WTC11 (cell line): ENCODE results near the gene RAMP1. TPM values are rescaled to one million over a fixed set of nuclear protein-coding genes. Genes with fewer than 3 reads are reported as not detected.

Experiments
- ATAC-seq: fragments of 200-7000 bp; cut with Tn5 transposase; 2 replicates; pipeline ENCODE4 v1.10.0; 2021; ENCODE audit warnings: mild to moderate bottlenecking, moderate library complexity
- CTCF ChIA-PET: fragments of 300-600 bp; sonication (Branson Sonifier 250); formaldehyde crosslinking; loops from one replicate; lab custom pipeline; 2021; ENCODE audit warnings: antibody characterized with exemption; lab: Charles Lee
- POLR2A ChIA-PET: fragments of 350-600 bp; sonication (Branson Sonifier 250); formaldehyde crosslinking; loops from one replicate; lab custom pipeline; 2021; ENCODE audit warnings: antibody characterized with exemption; lab: Charles Lee
- DNase-seq: peaks from one replicate; pipeline ENCODE4 v3.0.0; 2021; ENCODE audit warnings: low spot score
- H3K27ac Mint-ChIP-seq: 2 replicates; pipeline ENCODE4 v1.8.0; 2021; ENCODE audit warnings: mixed read lengths
- H3K27me3 Mint-ChIP-seq: 2 replicates; pipeline ENCODE4 v1.8.0; 2021; ENCODE audit warnings: low read depth, mild to moderate bottlenecking, moderate library complexity, mixed read lengths
- H3K36me3 Mint-ChIP-seq: 2 replicates; pipeline ENCODE4 v1.8.0; 2021; ENCODE audit warnings: mixed read lengths
- H3K4me1 Mint-ChIP-seq: 2 replicates; pipeline ENCODE4 v1.8.0; 2022; ENCODE audit warnings: mixed read lengths
- H3K4me3 Mint-ChIP-seq: 2 replicates; pipeline ENCODE4 v1.8.0; 2021; ENCODE audit warnings: mild to moderate bottlenecking, moderate library complexity, mixed read lengths
- H3K9me3 Mint-ChIP-seq: 2 replicates; pipeline ENCODE4 v1.8.0; 2021; ENCODE audit warnings: mixed read lengths
- CBFB ChIP-seq: sonication (generic); formaldehyde crosslinking; IDR thresholded peaks from 2 replicates; pipeline ENCODE4 v1.8.1; 2022; ENCODE audit warnings: mild to moderate bottlenecking, low read depth, missing genetic modification reagents
- CTCF ChIP-seq: fragments of 200-600 bp; IDR thresholded peaks from 2 replicates; pipeline ENCODE4 v1.8.0; 2022; ENCODE audit warnings: antibody characterized with exemption
- ELF4 ChIP-seq: sonication (generic); formaldehyde crosslinking; IDR thresholded peaks from 2 replicates; pipeline ENCODE4 v1.8.1; 2022; ENCODE audit warnings: low read depth, mild to moderate bottlenecking, moderate library complexity, missing genetic modification reagents
- ESRRA ChIP-seq: sonication (generic); formaldehyde crosslinking; IDR thresholded peaks from 2 replicates; pipeline ENCODE4 v1.8.1; 2022; ENCODE audit warnings: mild to moderate bottlenecking, missing genetic modification reagents, borderline replicate concordance
- HMGXB4 ChIP-seq: sonication (generic); formaldehyde crosslinking; IDR thresholded peaks from 2 replicates; pipeline ENCODE4 v1.8.1; 2023; ENCODE audit warnings: mild to moderate bottlenecking, moderate library complexity, missing genetic modification reagents
- MAX ChIP-seq: sonication (generic); formaldehyde crosslinking; IDR thresholded peaks from 2 replicates; pipeline ENCODE4 v1.8.0; 2022; ENCODE audit warnings: mild to moderate bottlenecking, missing genetic modification reagents
- MYBL2 ChIP-seq: sonication (generic); formaldehyde crosslinking; IDR thresholded peaks from 2 replicates; pipeline ENCODE4 v1.8.1; 2023; ENCODE audit warnings: mild to moderate bottlenecking, moderate library complexity, missing genetic modification reagents
- SP1 ChIP-seq: sonication (generic); formaldehyde crosslinking; conservative IDR thresholded peaks from 2 replicates; pipeline ENCODE4 v1.8.1; 2022; ENCODE audit warnings: missing genetic modification reagents
- TP53 ChIP-seq: sonication (generic); formaldehyde crosslinking; IDR thresholded peaks from 2 replicates; pipeline ENCODE4 v1.8.1; 2023; ENCODE audit warnings: mild to moderate bottlenecking, missing genetic modification reagents
- ZBTB21 ChIP-seq: sonication (generic); formaldehyde crosslinking; IDR thresholded peaks from 2 replicates; pipeline ENCODE4 v1.8.1; 2023; ENCODE audit warnings: mild to moderate bottlenecking, missing genetic modification reagents, borderline replicate concordance
- ZNF423 ChIP-seq: fragments of 250-450 bp; sonication (Bioruptor Pico); IDR thresholded peaks from 2 replicates; pipeline ENCODE4 v2.1.2; 2022; ENCODE audit warnings: mild to moderate bottlenecking, moderate library complexity
- ZNF425 ChIP-seq: fragments of 250-450 bp; sonication (Bioruptor Pico); conservative IDR thresholded peaks from 2 replicates; pipeline ENCODE4 v1.9.0; 2021; ENCODE audit warnings: mild to moderate bottlenecking
- ZNF512 ChIP-seq: sonication (generic); formaldehyde crosslinking; IDR thresholded peaks from 2 replicates; pipeline ENCODE4 v1.8.1; 2022; ENCODE audit warnings: missing genetic modification reagents, borderline replicate concordance
- ZNF671 ChIP-seq: fragments of 250-450 bp; sonication (Bioruptor Pico); IDR thresholded peaks from 2 replicates; pipeline ENCODE4 v1.8.0; 2021; ENCODE audit warnings: mild to moderate bottlenecking
- total RNA-seq: library from RNA; stranded (reverse); gene quantifications from 3 replicates; pipeline ENCODE4 v1.2.3, GENCODE V29; 2021

Gene RAMP1
- total RNA-seq, 1 experiment from 2014 or later, result 1.0 TPM

- ATAC-seq, result peak; percentile 98
- Mint-ChIP-seq H3K36me3 (peaks cover 2% of the 10 kb centered on the region; the same call in 1 of the 2 replicates), H3K27me3 (peaks cover 2% of the 10 kb centered on the region; the same call in 1 of the 2 replicates)
- CTCF ChIA-PET, result interaction anchor here (0.6 to 2.0 kb wide), 57 partner anchors 8 to 452 kb away, joined by 3 to 26 read pairs (median 4); partner anchors contain the start of gene SCLY
- TF ChIP-seq ZNF512, result peak; percentile 99
- no peak for TF ChIP-seq ZNF425
- no peak for TF ChIP-seq CBFB (CRISPR knock-in tag)
- TF ChIP-seq HMGXB4, result peak; percentile 70
- TF ChIP-seq ZNF671 (CRISPR knock-in tag), result no peak
- TF ChIP-seq TP53 (CRISPR knock-in tag), result no peak
- no peak for TF ChIP-seq ELF4 (CRISPR knock-in tag)
- 0 out of 2 replicates have a peak, but pooled peaks have one; percentile 46 for TF ChIP-seq SP1 (CRISPR knock-in tag)
- peak; percentile 69 for TF ChIP-seq MAX (CRISPR knock-in tag)
- TF ChIP-seq CTCF, result peak; percentile 98
- no peak for TF ChIP-seq MYBL2 (CRISPR knock-in tag)
- no peak for TF ChIP-seq ZBTB21 (CRISPR knock-in tag)
- TF ChIP-seq ESRRA (CRISPR knock-in tag), result no peak
- TF ChIP-seq, all 79 proteins: peak for 5
- Mint-ChIP-seq H3K9me3 (peaks cover 5% of the 10 kb centered on the region), H3K4me3 (no peak overlapping the region), H3K27ac (no peak overlapping the region), H3K4me1 (0 out of 2 replicates have a peak, but pooled peaks cover 4% of the 10 kb centered on the region)
- POLR2A ChIA-PET, result no interaction called here
- peak; percentile 87 for DNase-seq
Measured at GRCh38 chr2:237923481-237924163, 64.2 kb downstream of the RAMP1 start.

GRCh38 chr2:237924164-237924534 lies 64.7 kb downstream of the RAMP1 start:
- 0 out of 2 replicates have a peak, but pooled peaks cover 4% of the 10 kb centered on the region for H3K4me1 Mint-ChIP-seq
- TF ChIP-seq ZNF423 (CRISPR knock-in tag) (no peak), ZNF512 (peak; percentile 16)
- H3K36me3 Mint-ChIP-seq, result peaks cover 2% of the 10 kb centered on the region; the same call in 1 of the 2 replicates
- ChIA-PET CTCF (interaction anchor here (0.7 to 1.9 kb wide), 13 partner anchors 14 to 216 kb away, joined by 3 to 16 read pairs (median 4); no protein-coding TSS in a partner anchor), POLR2A (no interaction called here)
- H3K27me3 Mint-ChIP-seq, result peaks cover 2% of the 10 kb centered on the region; the same call in 1 of the 2 replicates
- H3K27ac Mint-ChIP-seq, result no peak overlapping the region
- ATAC-seq, result no peak
- DNase-seq, result no peak
- H3K4me3 Mint-ChIP-seq, result no peak overlapping the region
- peaks cover 7% of the 10 kb centered on the region for H3K9me3 Mint-ChIP-seq
